Smooth muscle cell (in vitro differentiated cells): ENCODE data around the gene LY6G6D. TPM values are rescaled to one million over a fixed set of nuclear protein-coding genes. Genes with fewer than 3 reads are reported as not detected.
A peak's percentile ranks its signal among the peaks of the same experiment; 100 is the strongest.

ENCODE experiments used
- DNase-seq: peaks from one replicate; lab custom pipeline; 2025; ENCODE audit not compliant: unreplicated experiment; lab: John Stamatoyannopoulos, UW
- H2AFZ ChIP-seq: fragments of 200-600 bp; sonication (generic); 2 replicates; pipeline ENCODE4 v1.6.0; 2016; ENCODE audit warnings: antibody characterized with exemption, low read depth, mild to moderate bottlenecking
- H3F3A ChIP-seq: fragments of 200-600 bp; sonication (generic); 2 replicates; pipeline ENCODE4 v1.6.0; 2017; ENCODE audit warnings: antibody characterized with exemption, low read depth
- H3K27ac ChIP-seq: fragments of 200-600 bp; sonication (generic); 2 replicates; pipeline ENCODE4 v1.5.1; 2016; ENCODE audit warnings: low read depth, mild to moderate bottlenecking
- H3K27me3 ChIP-seq: fragments of 200-600 bp; sonication (generic); 2 replicates; pipeline ENCODE4 v1.6.1; 2016; ENCODE audit warnings: low read depth, mild to moderate bottlenecking
- H3K36me3 ChIP-seq: fragments of 200-600 bp; sonication (generic); 2 replicates; pipeline ENCODE4 v1.5.1; 2016; ENCODE audit warnings: low read depth
- H3K4me1 ChIP-seq: fragments of 200-600 bp; sonication (generic); 2 replicates; pipeline ENCODE4 v1.5.1; 2016; ENCODE audit warnings: low read depth
- H3K4me2 ChIP-seq: fragments of 200-600 bp; sonication (generic); 2 replicates; pipeline ENCODE4 v1.6.0; 2016; ENCODE audit warnings: mild to moderate bottlenecking
- H3K4me3 ChIP-seq: fragments of 200-600 bp; sonication (generic); 2 replicates; pipeline ENCODE4 v1.5.1; 2016; ENCODE audit warnings: mild to moderate bottlenecking
- H3K79me2 ChIP-seq: fragments of 200-600 bp; sonication (generic); 2 replicates; pipeline ENCODE4 v1.6.0; 2016; ENCODE audit warnings: low read depth, mild to moderate bottlenecking
- H3K9ac ChIP-seq: fragments of 200-600 bp; sonication (generic); 2 replicates; pipeline ENCODE4 v1.6.0; 2016; ENCODE audit warnings: low read depth
- H3K9me3 ChIP-seq: fragments of 200-600 bp; sonication (generic); replicated peaks from 2 replicates; pipeline ENCODE4 v1.5.1; 2016; ENCODE audit warnings: low read depth
- H4K20me1 ChIP-seq: fragments of 200-600 bp; sonication (generic); 2 replicates; pipeline ENCODE4 v1.6.0; 2016; ENCODE audit warnings: low read depth
- WGBS: methylation state at CpG from one replicate; pipeline ENCODE4 v1.1.7; 2016; ENCODE audit warnings: low lambda C conversion rate; 5-methylcytosine and 5-hydroxymethylcytosine counted together
- polyA plus RNA-seq: library from polyadenylated mRNA; unstranded; fragments of >200 nt; fragmentation: Nextera tagmentation; extraction: Ambion mirVana; gene quantifications from 2 replicates; pipeline ENCODE4 v1.2.1, GENCODE V29; 2016
- total RNA-seq: library from RNA; depleted of rRNA; stranded (reverse); fragments of >200 nt; gene quantifications from 2 replicates; pipeline ENCODE4 v1.2.3, GENCODE V29; 2014
- TF ChIP-seq, protein P1 (sequence below): fragments of 200-600 bp; sonication (generic); IDR thresholded peaks from 2 replicates; pipeline ENCODE4 v1.5.1; 2017; ENCODE audit warnings: borderline replicate concordance, mild to moderate bottlenecking, antibody characterized with exemption; ENCODE audit not compliant: insufficient read depth, poor library complexity, severe bottlenecking

Gene LY6G6D
- total and polyA plus RNA-seq, 2 experiments from 2014 or later, result not detected

DNA sequence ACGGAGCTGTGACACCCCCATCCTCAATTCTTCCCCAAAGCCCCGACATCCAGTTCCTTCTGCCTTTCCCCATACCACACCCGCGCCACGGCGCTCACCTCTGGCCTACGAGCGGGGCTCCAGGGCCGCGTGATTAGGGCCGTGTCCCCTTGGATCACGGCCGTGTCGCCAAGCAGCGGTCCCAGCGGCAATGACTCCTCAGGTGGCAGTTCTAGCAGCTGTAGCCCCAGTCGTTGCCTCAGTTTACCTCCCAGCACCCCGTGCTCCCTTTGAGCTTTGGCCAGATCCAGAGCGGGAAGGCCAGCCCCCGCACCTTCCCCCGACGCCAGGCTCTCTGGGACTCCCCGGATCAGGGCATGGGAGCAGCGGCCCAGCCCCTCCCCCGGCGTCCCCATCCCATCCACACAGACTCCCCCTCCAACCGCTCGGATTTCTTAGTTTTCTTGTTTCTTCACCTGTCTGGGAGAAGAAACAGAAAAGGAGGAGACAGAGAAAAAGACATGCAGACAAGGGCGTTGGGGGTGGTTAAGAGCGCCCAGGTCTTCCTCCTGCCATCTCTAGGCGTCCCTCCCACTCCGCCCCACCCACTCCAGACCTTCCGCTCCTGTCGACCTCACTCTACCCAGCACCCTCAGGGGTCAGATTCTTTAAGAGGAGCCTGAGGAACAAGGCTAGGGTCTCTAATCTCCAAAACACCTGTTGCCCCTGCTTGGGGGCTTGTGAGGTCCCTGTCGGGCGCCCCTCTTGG is 13.8 kb downstream of the LY6G6D start, which contains the start of gene DDAH2:
TSS of gene DDAH2 (minus strand) at position 533 of the 748 bp plus-strand sequence. CDS start at position 395, 138 bp downstream.
- DNase-seq, result no peak
- peak within 1 kb of the TSS; percentile 79 for H3K27ac ChIP-seq
- H3K36me3 ChIP-seq, result no peaks in the 10 kb centered on the region
- H3K9ac ChIP-seq, result peak within 1 kb of the TSS; percentile 48
- H3K9me3 ChIP-seq, result no peaks in the 10 kb centered on the region
- peak within 1 kb of the TSS; percentile 95 for H3K4me2 ChIP-seq
- H2AFZ ChIP-seq, result no peak within 1 kb of the TSS
- peaks cover 14% of the 10 kb centered on the region for H3K4me1 ChIP-seq
- H3K4me3 ChIP-seq, result peak within 1 kb of the TSS; percentile 89
- TF ChIP-seq, protein P1, sequence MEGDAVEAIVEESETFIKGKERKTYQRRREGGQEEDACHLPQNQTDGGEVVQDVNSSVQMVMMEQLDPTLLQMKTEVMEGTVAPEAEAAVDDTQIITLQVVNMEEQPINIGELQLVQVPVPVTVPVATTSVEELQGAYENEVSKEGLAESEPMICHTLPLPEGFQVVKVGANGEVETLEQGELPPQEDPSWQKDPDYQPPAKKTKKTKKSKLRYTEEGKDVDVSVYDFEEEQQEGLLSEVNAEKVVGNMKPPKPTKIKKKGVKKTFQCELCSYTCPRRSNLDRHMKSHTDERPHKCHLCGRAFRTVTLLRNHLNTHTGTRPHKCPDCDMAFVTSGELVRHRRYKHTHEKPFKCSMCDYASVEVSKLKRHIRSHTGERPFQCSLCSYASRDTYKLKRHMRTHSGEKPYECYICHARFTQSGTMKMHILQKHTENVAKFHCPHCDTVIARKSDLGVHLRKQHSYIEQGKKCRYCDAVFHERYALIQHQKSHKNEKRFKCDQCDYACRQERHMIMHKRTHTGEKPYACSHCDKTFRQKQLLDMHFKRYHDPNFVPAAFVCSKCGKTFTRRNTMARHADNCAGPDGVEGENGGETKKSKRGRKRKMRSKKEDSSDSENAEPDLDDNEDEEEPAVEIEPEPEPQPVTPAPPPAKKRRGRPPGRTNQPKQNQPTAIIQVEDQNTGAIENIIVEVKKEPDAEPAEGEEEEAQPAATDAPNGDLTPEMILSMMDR, result no peak
- peaks cover 24% of the 10 kb centered on the region for H3K79me2 ChIP-seq
- peaks cover 44% of the 10 kb centered on the region for H3F3A ChIP-seq
- no peaks in the 10 kb centered on the region for H3K27me3 ChIP-seq
- H4K20me1 ChIP-seq, result peaks cover 45% of the 10 kb centered on the region
- 43% methylated on average over 35 of the region's 36 CpGs for WGBS

DNA sequence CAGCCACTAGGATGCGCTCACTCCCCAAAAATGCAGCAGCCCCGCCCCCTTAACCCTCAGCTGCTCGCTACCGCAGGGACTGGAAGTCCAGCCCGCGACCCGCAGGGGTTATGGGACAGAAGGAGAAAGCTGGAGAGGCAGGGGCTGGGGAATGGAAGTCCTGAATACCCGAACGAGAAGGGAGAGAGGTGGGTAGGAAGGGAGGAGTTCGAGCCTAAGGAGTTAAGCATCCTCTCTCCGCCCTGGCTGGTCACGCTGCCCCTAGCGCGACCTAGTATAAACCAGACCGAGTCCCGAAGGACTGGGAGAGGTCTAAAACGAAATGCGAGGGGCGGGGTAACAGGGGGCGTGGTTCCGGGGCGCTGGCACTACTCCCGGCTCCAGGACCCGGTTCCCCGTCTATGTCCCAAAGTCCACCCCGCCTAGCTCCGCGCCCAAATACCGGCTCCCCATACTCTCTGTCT is 14.4 kb downstream of the LY6G6D start:
- Histone ChIP-seq H3K27me3 (no peaks in the 10 kb centered on the region), H3K27ac (peak overlapping the region; percentile 79), H3K4me1 (peaks cover 20% of the 10 kb centered on the region), H3F3A (peaks cover 50% of the 10 kb centered on the region), H3K79me2 (peaks cover 30% of the 10 kb centered on the region), H3K36me3 (no peaks in the 10 kb centered on the region), H3K9ac (peak overlapping the region; percentile 48), H4K20me1 (peaks cover 51% of the 10 kb centered on the region), H3K9me3 (no peaks in the 10 kb centered on the region), H2AFZ (no peak overlapping the region), H3K4me2 (peak overlapping the region; percentile 95), H3K4me3 (peak overlapping the region; percentile 89)
- WGBS, result 1% methylated on average over 22 of the region's 29 CpGs
- peak; percentile 87 for DNase-seq
- TF ChIP-seq, protein P1, result peak; percentile 66

DNA sequence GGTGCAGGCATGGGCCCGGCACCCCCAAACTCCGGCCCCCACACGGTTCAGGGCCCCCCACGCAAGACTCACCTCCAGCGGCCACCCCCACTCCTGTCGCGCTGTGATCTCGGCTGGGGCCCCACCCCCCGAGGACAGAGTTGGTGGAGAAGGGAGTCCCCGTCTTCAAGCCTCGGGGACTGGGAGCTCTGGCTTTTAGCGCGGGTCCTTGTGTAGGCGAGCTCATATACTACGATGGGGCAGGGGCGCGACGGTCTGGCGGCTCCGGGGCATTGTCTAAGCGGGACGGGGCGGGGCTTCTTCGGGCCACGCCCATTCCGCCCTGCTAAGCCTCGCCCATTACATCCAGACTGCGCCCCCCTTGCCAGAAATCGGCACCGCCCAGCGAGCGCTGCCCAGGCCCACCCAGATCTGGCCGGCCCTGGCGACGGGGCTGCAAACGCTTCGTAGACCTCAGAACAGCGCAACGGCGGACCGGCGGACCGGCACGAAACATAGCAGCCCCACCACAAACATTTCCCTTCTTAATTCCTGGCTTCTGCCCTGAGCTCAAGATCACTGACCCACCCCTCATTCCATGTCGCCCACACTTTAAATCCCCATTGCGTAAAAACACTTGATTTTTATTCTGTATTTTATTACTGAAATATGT is 15.0 kb downstream of the LY6G6D start:
- H3K36me3 ChIP-seq, result no peaks in the 10 kb centered on the region
- no peaks in the 10 kb centered on the region for H3K27me3 ChIP-seq
- H3K4me1 ChIP-seq, result peaks cover 20% of the 10 kb centered on the region

More for the DNA sequence above, 15.0 kb downstream of the LY6G6D start:
- H2AFZ ChIP-seq, result no peak overlapping the region
- peaks cover 55% of the 10 kb centered on the region for H3F3A ChIP-seq
- H3K79me2 ChIP-seq, result peaks cover 36% of the 10 kb centered on the region
- H3K4me3 ChIP-seq, result peak overlapping the region; percentile 89
- no peaks in the 10 kb centered on the region for H3K9me3 ChIP-seq
- 3% methylated on average over 42 of the region's 46 CpGs for WGBS
- H3K27ac ChIP-seq, result peak overlapping the region; percentile 79
- peak overlapping the region; percentile 48 for H3K9ac ChIP-seq
- peak overlapping the region; percentile 95 for H3K4me2 ChIP-seq
- DNase-seq, result peak; percentile 85
- H4K20me1 ChIP-seq, result peaks cover 56% of the 10 kb centered on the region
- TF ChIP-seq, protein P1, result no peak
